Measurements from ENCODE around the gene MUTYH.

- TF ChIP-seq CTCF (IDR thresholded peaks at IDR 0.05): no peak
- no peak for TF ChIP-seq TCF7L2 (IDR thresholded peaks at IDR 0.05; ENCODE audit: low read depth, low read length)
- no peak for TF ChIP-seq POLR2AphosphoS5 (IDR thresholded peaks at IDR 0.05; ENCODE audit: low read depth, low read length)
- TF ChIP-seq REST (IDR thresholded peaks at IDR 0.05; ENCODE audit: insufficient read depth in 1 of 2, low read depth in 2 of 2, low read length in 1 of 2): no peak
- no peak for TF ChIP-seq SIN3A (IDR thresholded peaks at IDR 0.05; ENCODE audit: borderline replicate concordance, insufficient read depth, low read depth, low read length)
Observed at GRCh38 chr1:45378184-45378583, 37.9 kb upstream of the MUTYH start.
